Panc1 (cell line): ENCODE data around the gene EXOC6B.

Source experiments
- CTCF ChIP-seq: fragments of 450-650 bp; IDR thresholded peaks from 2 replicates; pipeline ENCODE4 v1.5.1; 2017; ENCODE audit warnings: mild to moderate bottlenecking
- POLR2AphosphoS5 ChIP-seq: IDR thresholded peaks from 2 replicates; pipeline ENCODE4 v1.6.1; 2012; ENCODE audit warnings: mild to moderate bottlenecking, low read depth, low read length, moderate library complexity
- REST ChIP-seq, 2 experiments: IDR thresholded peaks; 2 replicates each; pipeline ENCODE4 v1.6.1; 2011 to 2012; ENCODE audit warnings: low read depth in 2 of 2, control low read depth in 1 of 2, low read length in 1 of 2, mild to moderate bottlenecking in 1 of 2, moderate library complexity in 1 of 2; ENCODE audit not compliant: insufficient read depth in 1 of 2
- SIN3A ChIP-seq: IDR thresholded peaks from 2 replicates; pipeline ENCODE4 v1.6.1; 2012; ENCODE audit warnings: low read depth, mild to moderate bottlenecking, low read length, moderate library complexity, borderline replicate concordance; ENCODE audit not compliant: insufficient read depth
- TCF7L2 ChIP-seq: IDR thresholded peaks from 2 replicates; pipeline ENCODE4 v1.6.1; 2011; ENCODE audit warnings: mild to moderate bottlenecking, low read depth, low read length, inconsistent platforms

- TF ChIP-seq REST (IDR thresholded peaks at IDR 0.05; ENCODE audit: insufficient read depth in 1 of 2, low read depth in 2 of 2, low read length in 1 of 2) (no peak), CTCF (no peak), POLR2AphosphoS5 (no peak), TCF7L2 (no peak), SIN3A (no peak)
Observed at GRCh38 chr2:72155151-72155550, 670.7 kb downstream of the EXOC6B start.
